GM21717 (cell line): Measurements from ENCODE around the gene REG1B.

Experiments used
- ATAC-seq: cut with Tn5 transposase; IDR thresholded peaks from one replicate; pipeline ENCODE4 v1.9.1; 2021; ENCODE audit warnings: mild to moderate bottlenecking, moderate library complexity; ENCODE audit not compliant: unreplicated experiment

The REG1B gene

GRCh38 chr2:79087785-79088364 lies at the start of gene REG1B:
Gene REG1B (minus strand): TSS chr2:79087993. CDS start chr2:79087612, 381 bp downstream.
- no peak for ATAC-seq

- no peak for ATAC-seq
These were observed 43.9 kb upstream of the REG1B start for GRCh38 chr2:79131687-79132086.

- ATAC-seq = no peak
These were observed 42.0 kb upstream of the REG1B start for GRCh38 chr2:79129804-79130203.

DNA sequence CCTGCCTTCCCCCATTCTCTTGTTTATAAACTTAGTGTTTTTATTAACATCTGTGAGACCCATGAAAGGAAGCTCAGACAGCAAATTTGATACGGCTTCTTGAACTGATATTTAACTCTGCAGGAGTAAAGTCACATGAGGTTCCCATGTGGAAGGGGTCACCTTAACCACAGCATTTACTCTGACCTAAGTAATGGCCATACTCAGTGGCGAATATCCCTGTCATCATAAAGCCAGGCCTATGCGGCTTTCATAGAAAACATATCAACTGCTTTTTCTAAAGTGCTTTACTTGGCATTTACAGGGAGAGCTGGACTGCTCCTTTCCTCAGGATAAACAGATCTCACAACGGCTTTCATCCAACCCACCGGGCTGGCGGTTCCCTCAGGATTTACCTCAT lies 41.5 kb upstream of the REG1B start:
- ATAC-seq = no peak

- ATAC-seq = no peak
These were observed 40.6 kb upstream of the REG1B start for GRCh38 chr2:79128406-79128805.

GRCh38 chr2:79125721-79125985 lies 37.9 kb upstream of the REG1B start:
- no peak for ATAC-seq

GRCh38 chr2:79124907-79125720 lies 37.3 kb upstream of the REG1B start:
- ATAC-seq = no peak

DNA sequence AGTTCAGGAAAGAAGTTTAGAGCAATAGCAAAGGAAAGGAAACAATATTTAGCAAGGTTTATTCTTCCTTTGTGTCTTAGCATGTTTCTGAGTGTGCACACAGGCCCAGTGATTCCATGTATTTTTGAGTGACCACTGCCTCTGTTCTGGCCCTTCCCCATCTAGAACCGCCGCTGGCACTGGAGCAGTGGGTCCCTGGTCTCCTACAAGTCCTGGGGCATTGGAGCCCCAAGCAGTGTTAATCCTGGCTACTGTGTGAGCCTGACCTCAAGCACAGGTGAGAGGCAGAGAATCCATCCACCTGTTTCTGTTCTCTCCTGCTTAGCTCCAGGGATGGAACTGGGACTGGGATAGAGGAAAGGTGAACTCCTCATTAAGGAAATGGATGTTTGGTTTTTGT lies 34.9 kb upstream of the REG1B start:
- ATAC-seq = no peak

GRCh38 chr2:79120194-79120713 lies 32.5 kb upstream of the REG1B start, which contains the start of gene REG1A:
Gene REG1A (plus strand): TSS chr2:79120488. CDS start chr2:79120862, 374 bp downstream.
- ATAC-seq = no peak

- ATAC-seq = no peak
These were observed 29.5 kb upstream of the REG1B start for GRCh38 chr2:79116997-79117928.

GRCh38 chr2:79114797-79115494 lies 27.2 kb upstream of the REG1B start:
- ATAC-seq = no peak

- no peak for ATAC-seq
These were observed 24.5 kb upstream of the REG1B start for GRCh38 chr2:79112269-79112668.

DNA sequence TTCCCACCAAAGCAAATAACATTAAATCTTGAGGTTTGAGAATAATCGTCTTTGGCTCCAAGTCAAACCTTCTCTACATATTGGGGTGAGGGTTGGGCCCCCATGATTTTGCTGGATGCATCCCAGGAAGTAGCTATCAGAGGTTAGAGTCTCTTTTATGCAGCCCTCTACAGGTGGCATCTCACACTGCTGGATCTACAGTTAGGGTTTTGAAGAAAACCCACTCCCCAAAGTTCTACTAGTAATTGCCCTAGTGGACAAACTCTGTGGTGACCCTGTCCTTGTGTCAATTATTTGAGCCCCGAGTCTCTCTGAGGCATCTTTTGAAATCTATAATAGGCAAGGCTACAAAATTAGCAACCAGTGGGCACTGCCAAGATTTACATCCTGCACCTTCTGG lies 17.5 kb upstream of the REG1B start:
- no peak for ATAC-seq

DNA sequence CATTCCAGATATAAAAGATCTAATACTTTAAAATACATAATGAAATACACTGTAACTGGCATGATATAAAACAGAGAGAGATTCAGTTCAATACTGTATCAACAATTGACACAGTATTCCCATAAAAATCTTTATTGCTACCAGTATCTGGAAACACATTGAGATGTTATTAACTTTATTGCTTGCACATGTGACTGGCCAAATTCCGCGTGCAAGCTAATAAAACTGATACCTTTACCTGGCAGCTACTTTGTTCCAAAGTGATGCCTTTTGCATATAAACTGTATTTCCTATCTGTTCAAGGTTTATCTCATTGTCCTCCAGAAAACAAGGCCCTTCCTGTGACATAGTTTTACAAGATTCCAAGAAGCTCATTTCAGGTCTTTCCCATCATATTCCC lies 15.4 kb upstream of the REG1B start:
- ATAC-seq = no peak

DNA sequence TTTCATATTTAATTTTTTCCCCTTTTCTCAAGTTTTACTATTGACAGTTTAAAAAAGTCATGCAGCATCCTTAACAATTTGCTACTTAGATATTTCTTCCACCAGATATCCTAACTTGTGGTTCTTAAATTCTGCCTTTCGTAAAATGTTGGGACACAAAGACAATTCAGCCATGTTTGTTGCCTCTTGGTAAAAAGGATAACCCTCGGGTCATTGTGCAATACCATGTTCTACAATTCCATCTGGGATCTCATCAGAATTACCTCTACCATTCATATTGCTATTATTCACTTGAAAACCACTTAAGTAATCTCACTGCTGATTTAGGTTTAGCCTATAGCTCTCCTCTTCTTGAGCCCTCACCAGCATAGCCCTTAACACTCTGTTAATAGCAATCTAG lies 13.2 kb upstream of the REG1B start:
- ATAC-seq = no peak

- no peak for ATAC-seq
These were observed 12.5 kb upstream of the REG1B start for GRCh38 chr2:79100285-79100684.

GRCh38 chr2:79099140-79099686 lies 11.4 kb upstream of the REG1B start:
- ATAC-seq = no peak

GRCh38 chr2:79097843-79098242 lies 10.1 kb upstream of the REG1B start:
- ATAC-seq = no peak

DNA sequence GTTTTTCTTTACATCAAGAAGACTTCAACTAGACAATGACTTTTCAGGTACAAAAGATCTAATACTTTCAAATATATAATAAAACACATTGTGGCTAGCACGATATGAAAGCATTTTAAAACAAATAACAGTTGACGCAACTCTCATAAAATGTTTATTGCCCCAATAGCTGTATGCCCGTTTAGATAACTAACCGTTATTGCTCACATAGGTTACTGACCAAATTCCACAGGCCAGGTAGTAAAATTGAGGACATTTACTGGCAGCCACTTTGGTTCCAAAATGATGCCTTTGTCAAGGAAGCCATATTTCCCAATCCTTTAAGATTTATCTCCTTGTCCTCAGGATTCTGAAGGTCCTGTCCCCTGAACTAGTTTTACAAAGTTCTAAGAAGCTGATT lies 2.9 kb upstream of the REG1B start:
- ATAC-seq = no peak

DNA sequence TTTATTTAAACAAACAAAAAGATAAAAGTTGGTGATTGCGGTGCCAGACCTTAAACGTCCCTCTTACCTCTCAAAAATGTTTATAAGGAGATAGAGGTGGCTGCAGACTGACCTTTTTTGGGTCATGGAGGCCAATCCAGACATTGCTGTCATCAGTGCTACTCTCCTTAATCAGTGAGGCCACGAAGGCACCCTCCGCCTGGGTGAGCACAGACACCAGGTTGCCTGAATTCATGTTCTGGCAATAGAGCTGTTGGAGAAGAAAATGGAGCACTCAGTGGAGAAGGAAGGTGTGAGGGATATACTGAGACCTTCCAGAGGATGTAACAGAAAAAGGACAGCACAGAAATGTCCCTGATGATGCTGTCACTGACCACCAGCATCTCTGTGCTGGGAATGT lies 1.5 kb downstream of the REG1B start:
- no peak for ATAC-seq

- no peak for ATAC-seq
These were observed 2.4 kb downstream of the REG1B start for GRCh38 chr2:79085382-79085781.
